ENCODE measurements around the gene CAVIN2.

- no peak for TF ChIP-seq CTCF (IDR thresholded peaks at IDR 0.05; ENCODE audit: low read depth, low read length)
- TF ChIP-seq MAX (IDR thresholded peaks at IDR 0.05; ENCODE audit: low read depth, low read length): no peak
- TF ChIP-seq MYC (IDR thresholded peaks at IDR 0.05; ENCODE audit: low read depth, low read length): no peak
- no peak for TF ChIP-seq POLR2A (IDR thresholded peaks at IDR 0.05; ENCODE audit: extremely low read depth, insufficient read length)
Observed at GRCh38 chr2:191889931-191890330, 43.0 kb upstream of the CAVIN2 start.

All from NB4 (cell line).